Chondrocyte (in vitro differentiated cells): ENCODE data around the gene NTN1. TPM values are rescaled to one million over a fixed set of nuclear protein-coding genes. Genes with fewer than 3 reads are reported as not detected.

Source experiments
- DNase-seq: peaks from one replicate; pipeline ENCODE4 v3.0.0; 2021; ENCODE audit warnings: mixed read lengths, low spot score
- H3K27ac Mint-ChIP-seq: one replicate; pipeline ENCODE4 v1.8.0; 2021; ENCODE audit warnings: mild to moderate bottlenecking, moderate library complexity, mixed read lengths; ENCODE audit not compliant: unreplicated experiment
- H3K27me3 Mint-ChIP-seq: 2 replicates; pipeline ENCODE4 v1.8.0; 2021; ENCODE audit warnings: low read depth, mixed read lengths
- H3K36me3 Mint-ChIP-seq: 2 replicates; pipeline ENCODE4 v1.8.0; 2021; ENCODE audit warnings: low read depth, mixed read lengths
- H3K4me1 Mint-ChIP-seq: 2 replicates; pipeline ENCODE4 v1.8.0; 2021; ENCODE audit warnings: low read depth, mild to moderate bottlenecking, mixed read lengths
- H3K4me3 Mint-ChIP-seq: one replicate; pipeline ENCODE4 v1.8.0; 2021; ENCODE audit warnings: mild to moderate bottlenecking, moderate library complexity, mixed read lengths; ENCODE audit not compliant: unreplicated experiment
- H3K9me3 Mint-ChIP-seq: 2 replicates; pipeline ENCODE4 v1.8.0; 2021; ENCODE audit warnings: low read depth, mixed read lengths
- CTCF ChIP-seq: fragments of 200-600 bp; sonication (generic); IDR thresholded peaks from 2 replicates; pipeline ENCODE4 v1.5.0; 2021; ENCODE audit warnings: antibody characterized with exemption, mild to moderate bottlenecking, moderate library complexity
- total RNA-seq: library from RNA; stranded (reverse); gene quantifications from 3 replicates; pipeline ENCODE4 v1.2.1, GENCODE V29; 2021

The NTN1 gene
- total RNA-seq, 1 donor from 2014 or later, result 4.0 TPM

GRCh38 chr17:9064311-9064834, 43.1 kb downstream of the NTN1 start:
- H3K36me3 Mint-ChIP-seq, result peaks cover 1% of the 10 kb centered on the region
- peaks cover 6% of the 10 kb centered on the region for H3K27me3 Mint-ChIP-seq
- H3K4me3 Mint-ChIP-seq, result no peak overlapping the region
- no peaks in the 10 kb centered on the region for H3K4me1 Mint-ChIP-seq
- DNase-seq, result no peak
- TF ChIP-seq CTCF, result no peak
- H3K27ac Mint-ChIP-seq, result no peak overlapping the region
- peaks cover 9% of the 10 kb centered on the region for H3K9me3 Mint-ChIP-seq

- no peak for DNase-seq
- TF ChIP-seq CTCF, result no peak
- H3K4me1 Mint-ChIP-seq, result no peaks in the 10 kb centered on the region
- no peaks in the 10 kb centered on the region for H3K9me3 Mint-ChIP-seq
- H3K27ac Mint-ChIP-seq, result no peak overlapping the region
- no peaks in the 10 kb centered on the region for H3K36me3 Mint-ChIP-seq
- H3K27me3 Mint-ChIP-seq, result peaks cover 1% of the 10 kb centered on the region
- no peak overlapping the region for H3K4me3 Mint-ChIP-seq
Observed at GRCh38 chr17:9071016-9071415, 49.7 kb downstream of the NTN1 start.

GRCh38 chr17:9071811-9072498, 50.6 kb downstream of the NTN1 start:
- Mint-ChIP-seq H3K4me3 (no peak overlapping the region), H3K9me3 (no peaks in the 10 kb centered on the region), H3K4me1 (no peaks in the 10 kb centered on the region), H3K27ac (no peak overlapping the region), H3K36me3 (no peaks in the 10 kb centered on the region), H3K27me3 (peaks cover 2% of the 10 kb centered on the region)
- no peak for DNase-seq
- no peak for TF ChIP-seq CTCF

- TF ChIP-seq CTCF, result no peak
- Mint-ChIP-seq H3K27ac (no peak overlapping the region), H3K4me1 (no peaks in the 10 kb centered on the region), H3K27me3 (peaks cover 4% of the 10 kb centered on the region), H3K4me3 (no peak overlapping the region), H3K9me3 (no peaks in the 10 kb centered on the region), H3K36me3 (no peaks in the 10 kb centered on the region)
- DNase-seq, result no peak
Observed at GRCh38 chr17:9072696-9073339, 51.5 kb downstream of the NTN1 start.

GRCh38 chr17:9074131-9074530, 52.8 kb downstream of the NTN1 start:
- Mint-ChIP-seq H3K4me1 (no peaks in the 10 kb centered on the region), H3K36me3 (no peaks in the 10 kb centered on the region), H3K4me3 (no peak overlapping the region), H3K9me3 (no peaks in the 10 kb centered on the region), H3K27ac (no peak overlapping the region), H3K27me3 (peaks cover 6% of the 10 kb centered on the region)
- no peak for TF ChIP-seq CTCF
- no peak for DNase-seq
